Measurements from ENCODE around the gene PDLIM5.

GRCh38 chr4:94491322-94491721 lies 39.6 kb downstream of the PDLIM5 start:
- TF ChIP-seq CTCF (conservative IDR thresholded peaks at IDR 0.05; ENCODE audit: low read length) (no peak), EZH2phosphoT487 (IDR thresholded peaks at IDR 0.05; ENCODE audit: borderline replicate concordance, low read depth, low read length) (no peak)
